Muscle of arm (tissue), 12 donors: Measurements from ENCODE around the gene HOXC11. TPM values are rescaled to one million over a fixed set of nuclear protein-coding genes. Genes with fewer than 3 reads are reported as not detected.
A peak's percentile ranks its signal among the peaks of the same experiment; 100 is the strongest.

Experiments
- DNase-seq: peaks from one replicate; pipeline ENCODE4 v3.0.0-alpha.2; 2013
- polyA plus RNA-seq, 12 donors: library from polyadenylated mRNA; unstranded; fragments of 120-200 nt; gene quantifications; one replicate each; pipeline ENCODE4 v1.2.1, GENCODE V29; 2013; ENCODE audit not compliant: insufficient read length in 12 of 12

Gene HOXC11
- polyA plus RNA-seq, 12 donors = 0.08 TPM; not detected in 11

DNA sequence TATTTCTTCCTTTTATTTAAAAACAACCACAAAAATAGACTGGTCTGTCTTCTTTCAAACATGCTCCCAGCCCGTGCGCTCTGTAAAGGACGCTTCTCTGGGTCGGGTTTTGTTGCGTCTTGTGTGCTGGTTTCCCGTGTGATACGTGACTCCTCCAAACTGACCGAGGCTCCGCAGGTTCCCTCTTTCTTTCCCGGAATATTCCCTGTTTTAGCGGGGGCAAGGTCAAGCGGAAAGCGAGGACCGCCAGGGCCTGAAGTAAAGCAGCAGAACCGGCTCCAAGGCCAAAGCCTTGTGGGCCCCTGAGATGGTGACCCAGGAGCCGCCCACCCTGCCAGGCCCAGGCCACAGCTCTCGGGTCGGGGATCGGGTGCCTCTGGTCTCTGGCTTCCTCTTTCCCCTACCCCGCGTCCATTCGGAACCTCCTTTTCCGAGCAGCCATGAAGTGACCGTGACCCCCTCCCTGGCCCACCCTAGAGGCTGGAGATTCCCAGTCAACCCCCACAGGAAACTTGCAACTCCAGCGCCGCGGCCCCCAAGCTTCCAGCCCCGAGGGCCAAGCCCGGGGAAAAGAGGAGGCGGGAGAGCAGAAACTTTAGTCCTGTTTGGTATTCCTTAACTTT, 11.1 kb downstream of the HOXC11 start:
- DNase-seq = no peak

DNA sequence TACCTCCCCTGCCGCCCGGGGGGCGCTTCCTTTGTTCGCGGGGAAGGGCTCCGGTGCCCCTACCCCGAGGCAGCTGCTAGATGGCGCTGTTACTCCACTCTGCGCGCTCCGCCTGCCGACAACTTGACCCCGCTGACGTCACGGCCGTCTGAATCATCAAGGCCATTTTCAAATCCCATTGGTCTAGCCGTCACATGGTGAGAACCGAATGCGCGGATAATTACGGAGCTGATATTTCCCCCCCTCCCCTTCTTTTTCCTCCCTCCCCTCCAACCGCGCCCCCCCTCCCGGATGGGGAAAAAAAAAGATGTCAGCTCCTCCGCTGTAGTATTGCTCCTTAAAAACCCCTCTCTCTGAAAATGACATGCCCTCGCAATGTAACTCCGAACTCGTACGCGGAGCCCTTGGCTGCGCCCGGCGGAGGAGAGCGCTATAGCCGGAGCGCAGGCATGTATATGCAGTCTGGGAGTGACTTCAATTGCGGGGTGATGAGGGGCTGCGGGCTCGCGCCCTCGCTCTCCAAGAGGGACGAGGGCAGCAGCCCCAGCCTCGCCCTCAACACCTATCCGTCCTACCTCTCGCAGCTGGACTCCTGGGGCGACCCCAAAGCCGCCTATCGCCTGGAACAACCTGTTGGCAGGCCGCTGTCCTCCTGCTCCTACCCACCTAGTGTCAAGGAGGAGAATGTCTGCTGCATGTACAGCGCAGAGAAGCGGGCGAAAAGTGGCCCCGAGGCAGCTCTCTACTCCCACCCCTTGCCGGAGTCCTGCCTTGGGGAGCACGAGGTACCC, 12.2 kb downstream of the HOXC11 start, which contains the start of gene HOXC10:
Gene HOXC10, plus strand, starts transcription at position 246 of the 791 bp plus-strand sequence. Its CDS starts 114 bp downstream, at position 360.
- peak; percentile 85 for DNase-seq

DNA sequence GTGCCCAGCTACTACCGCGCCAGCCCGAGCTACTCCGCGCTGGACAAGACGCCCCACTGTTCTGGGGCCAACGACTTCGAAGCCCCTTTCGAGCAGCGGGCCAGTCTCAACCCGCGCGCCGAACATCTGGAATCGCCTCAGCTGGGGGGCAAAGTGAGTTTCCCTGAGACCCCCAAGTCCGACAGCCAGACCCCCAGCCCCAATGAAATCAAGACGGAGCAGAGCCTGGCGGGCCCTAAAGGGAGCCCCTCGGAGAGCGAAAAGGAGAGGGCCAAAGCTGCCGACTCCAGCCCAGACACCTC, 12.7 kb downstream of the HOXC11 start:
- no peak for DNase-seq

DNA sequence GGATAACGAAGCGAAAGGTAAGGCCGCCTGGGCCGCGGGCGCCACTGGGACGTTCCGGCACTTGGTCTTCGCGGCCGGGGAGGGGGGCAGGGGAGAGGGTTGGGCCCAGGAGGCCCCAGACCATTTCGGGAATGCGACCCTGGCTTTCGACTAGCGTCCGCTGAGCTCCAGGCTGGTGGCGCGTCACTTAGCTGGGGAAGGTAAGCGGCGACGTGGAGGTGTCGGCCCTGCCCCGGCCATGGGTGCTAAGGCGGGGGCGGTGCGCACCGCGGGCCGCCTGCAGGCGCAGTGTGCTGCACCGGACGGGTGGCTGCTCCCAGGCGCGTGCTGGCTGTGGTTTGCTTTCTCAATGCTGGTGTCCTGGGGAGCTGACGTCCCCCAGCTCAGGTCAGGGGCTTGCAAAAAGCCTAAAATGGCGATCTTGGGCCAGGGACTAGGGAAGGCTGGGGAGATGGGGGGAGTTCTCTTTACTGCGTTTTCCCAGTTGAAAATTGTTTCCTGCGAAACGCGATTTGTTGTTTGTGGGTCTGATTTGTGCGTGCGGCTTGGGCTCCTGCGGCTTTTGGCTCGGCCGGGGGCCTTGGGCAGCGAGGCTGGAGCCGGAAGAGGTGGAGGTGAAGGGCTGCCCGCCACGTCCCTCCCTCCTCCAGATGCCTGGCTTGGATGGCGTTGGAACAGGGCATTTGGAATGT, 13.2 kb downstream of the HOXC11 start:
- DNase-seq = no peak

DNA sequence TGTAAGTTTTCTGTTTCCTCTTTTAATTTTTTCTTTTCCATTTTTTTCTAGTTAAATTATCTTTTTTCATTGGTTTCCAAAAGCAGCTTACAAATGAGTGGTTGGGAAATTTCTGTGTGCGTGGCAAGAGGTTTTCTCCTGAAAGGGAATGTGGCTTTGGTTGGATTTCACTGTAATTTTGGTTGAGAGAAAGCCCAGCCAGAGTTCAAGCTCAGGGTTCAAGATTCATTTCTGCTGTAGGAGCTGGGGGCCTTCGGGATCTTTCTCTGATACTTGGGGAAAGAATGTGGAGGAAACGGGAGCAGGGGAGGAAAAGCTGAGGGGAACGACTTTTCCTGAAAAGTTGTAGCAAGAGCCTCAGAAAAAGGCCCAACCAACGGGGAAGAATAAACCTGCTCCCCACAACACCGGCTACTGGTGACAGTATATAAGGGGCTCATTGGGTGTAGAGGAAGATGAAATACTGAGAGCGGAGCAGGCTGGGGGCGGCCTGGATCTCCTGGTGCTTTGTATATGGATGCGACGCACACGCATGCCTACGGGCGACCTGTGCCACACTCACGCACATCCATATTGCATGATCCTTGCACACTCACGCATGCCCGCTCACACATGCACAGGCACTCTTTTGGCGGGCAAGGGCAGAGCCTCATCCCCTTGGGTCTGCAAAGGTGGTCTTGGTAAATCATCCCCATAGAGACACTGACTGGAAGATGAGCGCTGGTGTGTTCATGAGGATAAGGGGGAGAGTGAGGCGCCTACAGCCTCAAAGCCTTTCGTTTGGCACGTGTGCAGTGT, 14.0 kb downstream of the HOXC11 start:
- no peak for DNase-seq

DNA sequence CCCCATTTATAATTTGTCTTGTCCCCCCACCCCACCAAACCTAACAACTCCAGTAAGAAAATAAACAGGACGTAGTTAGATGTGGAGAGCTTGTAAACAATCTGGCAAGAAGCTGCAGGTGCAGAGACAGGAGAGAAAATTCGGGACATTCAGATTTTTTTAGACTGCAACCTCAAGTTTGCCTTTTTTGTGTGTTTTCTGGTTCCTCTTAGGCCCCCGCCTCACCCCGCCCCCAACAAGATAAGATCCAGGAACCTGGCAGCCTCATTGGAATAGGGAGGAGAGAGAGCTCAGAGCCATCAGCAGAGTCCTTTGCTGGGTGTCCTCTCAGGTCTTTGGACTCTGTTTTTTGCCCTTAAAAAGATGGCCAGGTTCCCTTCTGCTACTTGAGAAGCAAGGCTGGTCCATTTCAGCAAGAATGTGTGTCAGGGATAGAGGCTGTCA, 14.9 kb downstream of the HOXC11 start:
- DNase-seq = no peak

DNA sequence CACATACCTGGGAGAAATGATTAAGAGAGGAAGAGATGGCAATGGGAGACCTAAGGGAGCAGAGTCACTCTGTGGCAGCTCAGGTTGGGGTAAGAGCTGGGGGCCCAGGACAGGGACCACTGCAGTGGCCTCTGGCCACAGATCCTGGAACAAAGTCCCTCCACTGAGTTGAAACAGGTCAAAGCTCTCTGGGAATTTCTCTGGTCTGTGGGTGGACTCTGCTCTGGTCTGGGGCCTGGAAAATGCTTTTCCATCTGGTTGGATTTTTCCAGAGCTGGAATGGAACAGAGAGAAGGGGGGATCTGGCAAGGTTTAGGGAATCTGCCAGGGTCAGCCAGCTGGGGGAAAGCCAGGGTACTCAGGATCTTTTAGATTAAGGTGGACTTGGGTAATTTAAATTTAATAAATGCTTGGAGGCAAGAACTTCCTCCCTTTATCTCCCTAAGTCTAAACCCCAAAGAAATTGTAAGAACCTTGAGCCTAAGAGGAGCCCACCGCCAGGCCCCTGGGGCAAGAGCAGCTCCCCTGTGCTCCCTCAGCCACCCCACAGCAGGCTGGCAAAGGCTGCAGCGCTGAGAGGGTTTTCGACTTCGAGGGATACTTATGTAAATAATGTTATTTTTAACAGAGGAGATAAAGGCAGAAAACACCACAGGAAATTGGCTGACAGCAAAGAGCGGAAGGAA, 15.8 kb downstream of the HOXC11 start:
- DNase-seq = no peak

DNA sequence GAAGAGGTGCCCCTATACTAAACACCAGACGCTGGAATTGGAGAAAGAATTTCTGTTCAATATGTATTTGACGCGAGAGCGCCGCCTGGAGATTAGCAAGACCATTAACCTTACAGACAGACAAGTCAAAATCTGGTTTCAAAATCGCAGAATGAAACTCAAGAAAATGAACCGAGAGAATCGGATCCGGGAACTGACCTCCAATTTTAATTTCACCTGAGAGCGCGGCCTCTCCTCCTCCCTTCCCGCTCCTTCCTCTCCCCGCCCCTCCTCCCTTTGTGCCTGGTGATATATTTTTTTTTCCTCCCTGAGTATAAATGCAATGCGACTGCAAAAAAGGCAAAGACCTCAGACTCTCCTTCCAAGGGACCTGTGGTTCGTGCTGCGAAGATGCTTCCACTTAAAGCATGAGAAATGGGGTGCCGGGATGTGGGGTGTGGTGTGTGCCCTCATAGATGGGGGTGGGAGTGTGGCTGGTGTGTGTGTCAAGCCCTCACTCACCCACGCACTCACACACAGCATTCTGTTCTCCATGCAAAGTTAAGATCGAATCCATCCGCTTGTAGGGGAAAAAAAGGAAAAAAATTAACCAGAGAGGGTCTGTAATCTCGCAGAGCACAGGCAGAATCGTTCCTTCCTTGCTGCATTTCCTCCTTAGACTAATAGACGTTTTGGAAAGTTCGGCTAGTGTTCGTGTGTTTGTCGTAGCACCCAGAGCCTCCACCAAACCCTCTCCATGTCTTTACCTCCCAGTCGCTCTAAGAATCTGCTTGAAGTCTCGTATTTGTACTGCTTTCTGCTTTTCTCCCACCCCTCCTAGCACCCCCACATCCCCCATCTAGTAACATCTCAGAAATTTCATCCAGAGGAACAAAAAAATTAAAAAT, 16.5 kb downstream of the HOXC11 start:
- DNase-seq = no peak

DNA sequence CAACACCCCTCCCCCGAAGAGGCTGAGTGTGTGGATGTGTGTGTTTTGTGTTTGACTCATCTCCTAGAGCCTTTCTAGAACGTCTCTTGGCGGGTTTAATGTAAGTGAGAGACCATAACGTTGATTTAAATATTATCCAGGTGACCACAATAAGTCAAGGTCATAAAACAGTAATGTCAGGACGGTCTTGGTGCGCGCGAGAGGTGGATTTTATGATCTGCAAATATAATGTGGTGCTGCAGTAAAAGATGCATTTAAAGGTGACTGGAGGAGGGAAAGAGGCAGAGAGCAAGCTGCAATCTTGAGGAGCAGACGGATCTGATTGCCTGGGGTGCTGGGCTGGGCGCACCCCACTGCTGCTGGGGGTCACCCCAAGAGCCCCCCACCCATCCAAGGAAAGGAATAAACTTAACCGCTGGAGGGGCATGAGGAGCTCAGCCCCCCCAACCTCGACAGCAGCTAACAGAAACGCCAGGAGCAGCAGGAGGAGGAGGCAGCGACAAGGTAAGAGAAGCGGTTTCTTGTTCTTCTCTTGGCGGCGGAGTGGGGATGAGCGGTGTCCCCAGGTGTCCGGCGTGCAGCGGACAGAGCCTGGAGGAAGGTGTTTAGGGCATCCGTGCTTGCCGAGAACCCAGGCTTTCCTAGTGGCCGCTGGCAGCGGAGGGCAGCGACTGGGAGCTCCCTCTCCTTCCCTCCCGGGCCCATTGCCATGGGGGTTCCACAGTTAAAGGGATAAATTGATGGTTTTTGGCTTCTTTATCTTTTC, 17.6 kb downstream of the HOXC11 start:
- no peak for DNase-seq

DNA sequence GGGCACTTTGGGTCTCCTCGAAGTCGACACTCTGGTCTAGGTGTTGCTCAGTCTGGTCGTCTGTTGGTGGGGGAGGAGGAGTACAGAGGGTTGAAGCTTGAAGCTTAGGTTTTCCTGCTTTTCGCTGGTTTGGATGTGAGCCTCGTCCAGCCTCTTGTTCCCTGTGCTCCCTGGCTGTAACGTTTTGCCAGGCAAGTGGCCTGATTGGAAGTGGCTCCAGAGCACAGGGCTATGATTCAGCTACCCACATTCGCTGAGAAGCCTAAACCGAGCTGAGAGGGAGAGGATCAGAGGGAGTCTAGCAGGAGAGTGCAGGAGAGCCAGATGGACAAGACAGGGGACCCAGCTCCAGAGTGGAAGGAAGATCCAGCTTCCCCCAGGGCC, 18.1 kb downstream of the HOXC11 start:
- DNase-seq = no peak

DNA sequence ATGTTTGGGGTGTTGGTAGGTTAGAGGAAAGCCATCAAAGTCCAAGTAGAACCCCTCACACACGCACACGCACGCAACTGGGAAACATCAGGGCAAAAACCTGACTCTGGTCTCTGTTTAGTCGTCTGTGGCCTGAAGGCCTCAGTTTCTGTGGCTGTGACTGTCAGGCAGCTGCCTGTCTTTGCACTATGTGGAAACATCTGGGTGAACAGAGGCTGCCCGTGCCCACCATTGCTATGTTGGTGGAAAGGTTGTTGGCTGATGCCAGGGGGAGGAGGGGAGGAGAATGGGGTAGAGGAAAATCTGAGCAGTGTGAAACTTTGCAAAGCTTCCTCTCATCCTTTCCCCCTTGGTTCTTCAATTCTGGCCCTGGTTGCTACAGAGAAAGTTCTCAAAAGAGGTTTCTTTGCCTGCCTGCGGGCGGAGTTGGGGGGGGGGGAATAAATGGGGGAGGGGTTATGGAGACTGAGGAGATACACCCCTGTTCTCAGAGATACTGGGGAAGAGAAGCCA, 19.5 kb downstream of the HOXC11 start:
- DNase-seq = no peak

DNA sequence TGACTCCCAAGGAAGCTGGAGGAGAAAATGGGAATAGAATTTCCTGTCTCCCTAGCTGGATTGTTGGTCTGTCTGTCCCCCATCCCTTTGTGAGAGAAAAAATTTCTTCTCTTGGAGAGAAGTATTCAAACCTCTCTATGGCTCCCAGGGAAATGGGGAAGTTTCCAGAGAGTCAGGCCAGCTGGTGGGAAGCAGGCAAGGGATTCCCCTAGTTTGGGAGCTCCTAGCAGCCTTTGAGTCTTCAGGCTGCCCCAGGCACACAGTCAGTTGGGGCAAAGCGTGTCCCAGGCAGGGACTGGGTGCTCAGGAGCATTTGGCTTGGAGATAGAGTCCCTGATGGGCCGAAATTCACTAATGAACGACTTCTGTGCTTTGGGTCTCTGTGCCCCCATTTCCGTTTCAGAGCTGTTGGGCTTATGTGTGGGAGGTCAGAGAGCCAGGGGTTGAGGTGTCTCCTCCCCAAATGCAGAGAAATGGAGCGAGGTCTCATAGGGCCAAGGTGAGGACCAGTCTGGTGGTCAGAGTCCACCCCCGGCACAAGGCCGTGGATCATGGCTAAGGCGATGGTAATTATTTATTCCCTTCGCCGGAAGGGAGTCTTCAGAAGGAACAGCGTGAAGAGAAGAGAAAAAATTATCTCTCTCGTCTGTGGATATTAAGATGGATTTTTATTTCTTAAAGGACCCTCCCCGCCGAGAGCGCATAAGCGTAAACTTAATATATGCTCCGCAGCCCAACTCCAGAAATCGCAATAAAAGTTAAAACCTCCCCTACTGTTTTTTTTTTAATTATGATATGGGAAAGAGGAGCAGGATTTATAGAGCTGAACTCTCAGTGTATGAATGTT, 20.5 kb downstream of the HOXC11 start:
- DNase-seq = no peak

DNA sequence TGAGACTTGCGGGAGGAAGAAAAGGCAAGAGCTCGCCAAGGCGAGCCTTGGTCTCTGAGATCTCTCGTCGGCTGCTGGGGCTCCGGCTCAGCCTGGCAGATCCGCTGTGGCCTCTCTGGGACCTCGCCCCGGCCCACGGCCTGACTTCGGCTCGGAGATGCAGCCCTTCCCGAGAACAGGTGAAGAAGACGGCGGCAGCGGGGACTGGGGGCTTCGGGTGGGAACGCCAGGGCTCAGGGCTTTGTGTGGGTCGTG, 21.0 kb downstream of the HOXC11 start:
- DNase-seq = no peak

DNA sequence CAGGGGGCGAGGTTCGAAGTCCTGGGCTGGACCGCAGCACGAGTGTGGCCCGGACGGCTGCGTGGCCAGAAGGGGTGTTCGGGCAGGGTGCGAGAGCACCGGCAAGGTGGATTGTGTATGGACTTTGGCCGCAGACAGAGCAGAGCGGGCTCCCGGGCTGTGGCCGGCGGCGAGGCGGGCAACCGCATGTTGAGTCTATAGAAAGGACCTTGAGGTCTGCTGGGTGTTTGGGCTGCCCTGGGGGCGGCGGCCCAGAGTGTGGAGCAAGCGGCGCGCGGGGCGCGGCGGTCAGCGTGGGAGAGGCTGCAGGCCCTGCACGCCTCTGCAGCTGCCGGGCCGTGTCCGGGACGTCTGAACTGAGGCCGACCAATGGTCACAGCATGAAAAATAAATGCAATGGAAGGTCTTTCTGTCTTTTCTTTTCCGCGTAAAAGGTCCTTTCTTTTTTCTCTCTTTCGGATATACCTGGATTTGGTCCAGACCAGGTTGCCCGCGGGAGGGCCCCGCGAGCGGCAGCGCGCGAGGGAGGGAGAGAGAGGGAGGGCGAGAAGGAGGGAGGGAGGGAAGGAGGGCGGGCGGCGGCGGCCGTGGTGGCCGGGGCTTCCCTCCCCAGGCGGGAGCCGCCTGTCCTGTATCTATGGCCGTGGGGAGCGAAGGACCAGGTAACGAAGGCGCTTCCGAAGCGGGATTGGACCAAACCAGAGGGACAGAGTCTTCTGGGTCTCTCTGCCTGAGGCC, 21.5 kb downstream of the HOXC11 start:
- no peak for DNase-seq

DNA sequence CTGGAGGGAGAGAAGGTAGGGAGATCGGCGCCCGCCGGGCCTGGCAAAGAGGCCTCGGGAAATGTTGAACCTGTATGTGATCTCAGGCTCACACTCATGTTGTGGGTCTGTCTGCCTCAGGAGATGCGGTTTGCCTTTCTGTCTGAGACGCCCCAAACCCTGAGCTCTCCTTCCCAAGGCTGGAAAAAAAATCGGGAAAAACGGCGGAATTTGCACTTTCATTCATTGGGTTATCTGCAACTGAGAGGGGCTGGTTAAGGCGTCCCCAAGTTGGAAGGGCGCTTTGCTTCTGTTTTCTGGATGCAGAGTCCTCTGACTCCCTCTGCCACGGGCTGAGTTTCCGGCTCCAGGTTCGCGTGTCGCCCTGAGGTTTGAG, 22.1 kb downstream of the HOXC11 start:
- DNase-seq = no peak

DNA sequence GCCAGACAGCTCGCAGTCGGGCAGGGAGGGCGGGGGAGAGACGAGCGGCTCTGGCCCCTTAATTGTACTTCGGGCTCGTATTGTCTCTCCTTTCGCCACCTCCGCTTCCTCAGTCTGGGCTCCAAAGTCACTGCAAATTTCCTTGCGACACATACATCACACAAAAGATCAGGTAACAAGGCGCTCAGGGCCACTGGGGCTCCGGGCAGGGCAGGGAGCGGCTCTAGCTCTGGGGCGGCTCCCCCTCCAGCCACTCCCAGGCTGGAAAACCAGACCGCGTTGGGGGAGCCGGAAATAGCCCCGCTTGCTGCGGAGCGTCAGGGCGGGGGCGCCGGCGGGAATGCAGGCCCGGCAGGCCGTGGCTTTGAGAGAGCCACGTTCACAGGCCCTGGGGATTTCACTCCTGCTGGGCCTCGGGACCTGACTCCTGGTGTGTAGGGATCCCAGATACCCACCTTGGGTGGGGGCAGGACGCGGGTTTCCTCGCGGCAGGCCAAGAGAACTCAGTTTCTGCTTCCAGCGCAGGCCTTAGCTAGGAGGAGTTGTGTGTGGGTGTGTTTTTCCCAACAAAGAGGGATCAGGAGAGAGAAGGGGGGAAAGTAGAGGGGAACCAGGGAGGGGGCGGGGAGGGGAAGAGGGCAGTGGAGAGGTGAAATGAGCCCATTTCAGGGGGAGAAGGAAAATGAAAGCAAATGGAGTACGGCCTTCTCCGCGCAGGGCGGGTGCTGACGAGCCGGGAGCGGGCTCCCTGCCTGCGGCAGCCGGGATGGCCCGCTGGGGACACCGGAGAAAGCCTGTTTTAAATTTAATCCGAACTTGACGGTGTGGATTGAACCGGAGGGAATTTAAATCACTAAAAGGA, 22.7 kb downstream of the HOXC11 start:
- no peak for DNase-seq
